H1 (cell line): ENCODE data around the gene PARK7. TPM values are rescaled to one million over a fixed set of nuclear protein-coding genes. Genes with fewer than 3 reads are reported as not detected.

ENCODE experiments used
- CTCF ChIA-PET: fragments of 300-600 bp; sonication (Branson Sonifier 250); formaldehyde crosslinking; loops from one replicate; lab custom pipeline; 2021; ENCODE audit not compliant: partially characterized antibody; lab: Charles Lee
- POLR2A ChIA-PET: fragments of 300-600 bp; sonication (Branson Sonifier 250); formaldehyde crosslinking; loops from one replicate; lab custom pipeline; 2021; ENCODE audit warnings: inconsistent platforms; ENCODE audit not compliant: partially characterized antibody; lab: Charles Lee
- DNase-seq, 2 experiments: peaks; one replicate each; pipeline versions ENCODE4 v3.0.0 to v3.0.0-alpha.2; 2010 to 2022; ENCODE audit warnings: low spot score in 2 of 2, low read depth in 1 of 2, mixed read lengths in 1 of 2
- FAIRE-seq: peaks from 2 replicates; lab custom pipeline; 2011; peaks lifted over from hg19 to GRCh38; lab: Jason Lieb, UNC
- H2AFZ ChIP-seq: 2 replicates; pipeline ENCODE4 v1.8.1; 2012; ENCODE audit warnings: low read length, inconsistent platforms
- H2AK5ac ChIP-seq: 2 replicates; pipeline ENCODE4 v1.6.1; 2013; ENCODE audit warnings: low read depth, low read length
- H2BK120ac ChIP-seq: replicated peaks from 2 replicates; pipeline ENCODE3; 2013; ENCODE audit warnings: low read depth, low read length, inconsistent platforms
- H2BK12ac ChIP-seq: 2 replicates; pipeline ENCODE4 v1.6.1; 2013; ENCODE audit warnings: low read depth, low read length
- H2BK15ac ChIP-seq: 2 replicates; pipeline ENCODE4 v1.6.1; 2013; ENCODE audit warnings: low read length
- H2BK20ac ChIP-seq: 2 replicates; pipeline ENCODE4 v1.6.1; 2013; ENCODE audit warnings: low read length
- H2BK5ac ChIP-seq: 2 replicates; pipeline ENCODE4 v1.6.1; 2013; ENCODE audit warnings: low read depth, low read length
- H3K14ac ChIP-seq: 2 replicates; pipeline ENCODE4 v1.6.1; 2013; ENCODE audit warnings: inconsistent platforms; ENCODE audit not compliant: insufficient read length
- H3K18ac ChIP-seq: 2 replicates; pipeline ENCODE4 v1.6.1; 2013; ENCODE audit warnings: low read length; ENCODE audit errors: extremely low read depth
- H3K23ac ChIP-seq: 2 replicates; pipeline ENCODE4 v1.6.1; 2013; ENCODE audit warnings: inconsistent platforms; ENCODE audit not compliant: insufficient read length
- H3K23me2 ChIP-seq: 2 replicates; pipeline ENCODE4 v1.6.1; 2013; ENCODE audit warnings: low read depth, low read length
- H3K27ac ChIP-seq: 2 replicates; pipeline ENCODE4 v1.6.1; 2011; ENCODE audit warnings: low read depth, low read length, inconsistent platforms
- H3K27me3 ChIP-seq, 4 experiments: replicated peaks in 1 of 4; 1 replicate in 1 of 4; 2 replicates in 3 of 4; pipeline versions ENCODE4 v1.6.1 to v1.8.1; 2011 to 2013; ENCODE audit warnings: low read length in 3 of 4, mild to moderate bottlenecking in 3 of 4, inconsistent platforms in 2 of 4, mixed read lengths in 2 of 4, moderate library complexity in 1 of 4; ENCODE audit not compliant: control insufficient read depth in 3 of 4, insufficient read depth in 3 of 4; ENCODE audit errors: extremely low read depth in 1 of 4
- H3K36me3 ChIP-seq, 4 experiments: 2 replicates each; pipeline versions ENCODE4 v1.6.1 to v1.8.1; 2011 to 2013; ENCODE audit warnings: mild to moderate bottlenecking in 4 of 4, low read length in 3 of 4, moderate library complexity in 2 of 4, control low read depth in 1 of 4, inconsistent platforms in 1 of 4; ENCODE audit not compliant: insufficient read depth in 4 of 4, control insufficient read depth in 2 of 4
- H3K4ac ChIP-seq: replicated peaks from 2 replicates; pipeline ENCODE3; 2013; ENCODE audit warnings: low read length, low read depth, mixed read lengths, inconsistent platforms; ENCODE audit not compliant: insufficient read length
- H3K4me1 ChIP-seq, 4 experiments: replicated peaks in 1 of 4; 1 replicate in 1 of 4; 2 replicates in 3 of 4; pipeline versions ENCODE4 v1.6.1 to v1.8.1; 2011 to 2013; ENCODE audit warnings: low read length in 3 of 4, inconsistent platforms in 2 of 4, mixed read lengths in 1 of 4; ENCODE audit not compliant: insufficient read depth in 4 of 4, control insufficient read depth in 3 of 4
- H3K4me2 ChIP-seq, 2 experiments: 2 replicates each; pipeline versions ENCODE4 v1.6.1 to v1.8.1; 2011 to 2013; ENCODE audit warnings: low read depth in 2 of 2, low read length in 2 of 2, control low read depth in 1 of 2, inconsistent platforms in 1 of 2, mild to moderate bottlenecking in 1 of 2; ENCODE audit not compliant: insufficient read depth in 1 of 2
- H3K4me3 ChIP-seq, 4 experiments: fragments of 200-600, 300-600 bp in 1 of 4; sonication (generic), shearing (Covaris generic), sonication (Bioruptor Twin) in 1 of 4; 2 replicates each; pipeline versions ENCODE4 v1.5.1 to v1.8.1; 2011 to 2016; ENCODE audit warnings: low read length in 4 of 4, low read depth in 3 of 4, control low read depth in 2 of 4, inconsistent platforms in 2 of 4, mild to moderate bottlenecking in 2 of 4, mixed read lengths in 1 of 4, moderate library complexity in 1 of 4; ENCODE audit not compliant: insufficient read depth in 2 of 4; ENCODE audit errors: extremely low read depth in 1 of 4
- H3K56ac ChIP-seq: replicated peaks from 2 replicates; pipeline ENCODE3; 2013; ENCODE audit warnings: low read depth, mild to moderate bottlenecking, mixed read lengths, low read length, inconsistent platforms; ENCODE audit not compliant: insufficient read length
- H3K79me1 ChIP-seq: 2 replicates; pipeline ENCODE4 v1.6.1; 2013; ENCODE audit warnings: low read depth, low read length, control low read depth
- H3K79me2 ChIP-seq, 2 experiments: 2 replicates each; pipeline versions ENCODE4 v1.6.1 to v1.8.1; 2012 to 2013; ENCODE audit warnings: low read length in 2 of 2, mild to moderate bottlenecking in 2 of 2, inconsistent platforms in 1 of 2; ENCODE audit not compliant: insufficient read depth in 2 of 2, control insufficient read depth in 1 of 2
- H3K9ac ChIP-seq, 4 experiments: replicated peaks in 1 of 4; 1 replicate in 1 of 4; 2 replicates in 3 of 4; pipeline versions ENCODE4 v1.6.1 to v1.8.1; 2011 to 2013; ENCODE audit warnings: low read depth in 3 of 4, low read length in 3 of 4, control low read depth in 2 of 4, mild to moderate bottlenecking in 2 of 4, moderate library complexity in 2 of 4, inconsistent platforms in 1 of 4; ENCODE audit errors: extremely low read depth in 1 of 4
- H3K9me3 ChIP-seq, 2 experiments: 2 replicates each; pipeline versions ENCODE4 v1.6.1 to v1.8.1; 2012 to 2013; ENCODE audit warnings: mild to moderate bottlenecking in 2 of 2, moderate library complexity in 2 of 2, control low read depth in 1 of 2, inconsistent platforms in 1 of 2, low read depth in 1 of 2, low read length in 1 of 2, mixed read lengths in 1 of 2; ENCODE audit not compliant: insufficient read depth in 2 of 2
- H4K20me1 ChIP-seq, 2 experiments: replicated peaks in 1 of 2; 2 replicates each; pipeline versions ENCODE3 to v1.8.1; 2011 to 2013; ENCODE audit warnings: inconsistent platforms in 2 of 2, low read length in 2 of 2, mild to moderate bottlenecking in 1 of 2; ENCODE audit not compliant: insufficient read depth in 2 of 2, control insufficient read depth in 1 of 2
- H4K5ac ChIP-seq: 2 replicates; pipeline ENCODE4 v1.6.1; 2013; ENCODE audit warnings: low read length, low read depth, mixed read lengths, inconsistent platforms; ENCODE audit not compliant: insufficient read length
- H4K8ac ChIP-seq: 2 replicates; pipeline ENCODE4 v1.8.0; 2013; ENCODE audit warnings: mild to moderate bottlenecking, moderate library complexity, low read length, inconsistent platforms; ENCODE audit not compliant: insufficient read depth; ENCODE audit errors: extremely low read depth
- H4K91ac ChIP-seq: replicated peaks from 2 replicates; pipeline ENCODE3; 2013; ENCODE audit warnings: low read length, mixed read lengths, inconsistent platforms; ENCODE audit not compliant: insufficient read length
- CTCF ChIP-seq, 3 experiments: IDR thresholded peaks; 1 replicate in 2 of 3; 2 replicates in 1 of 3; pipeline versions ENCODE4 v1.5.1 to v1.6.1; 2011; ENCODE audit warnings: low read length in 3 of 3, mild to moderate bottlenecking in 3 of 3, inconsistent platforms in 2 of 3, low read depth in 1 of 3, moderate library complexity in 1 of 3; ENCODE audit not compliant: insufficient read depth in 1 of 3; ENCODE audit errors: control extremely low read depth in 1 of 3
- POLR2A ChIP-seq, 2 experiments: IDR thresholded peaks; 1 replicate in 1 of 2; 2 replicates in 1 of 2; pipeline ENCODE4 v1.6.1; 2011; ENCODE audit warnings: low read depth in 2 of 2, low read length in 2 of 2, mild to moderate bottlenecking in 2 of 2; ENCODE audit errors: control extremely low read depth in 1 of 2
- RXRA ChIP-seq: IDR thresholded peaks from 2 replicates; pipeline ENCODE4 v1.6.1; 2011; ENCODE audit warnings: low read depth, mild to moderate bottlenecking, low read length, moderate library complexity; ENCODE audit not compliant: insufficient read depth
- TAF7 ChIP-seq: optimal IDR thresholded peaks from 2 replicates; pipeline ENCODE3; 2011; ENCODE audit warnings: low read depth, mild to moderate bottlenecking, inconsistent platforms, low read length, moderate library complexity, borderline replicate concordance
- WGBS, 2 experiments: shearing (Covaris generic) in 1 of 2; methylation state at CpG; one replicate each; pipeline versions ENCODE4 v1.1.6 to v1.1.7; 2013 to 2015; ENCODE audit warnings: low lambda C conversion rate in 2 of 2, mixed read lengths in 2 of 2, inconsistent platforms in 1 of 2, low coverage in 1 of 2, missing lambda C conversion rate in 1 of 2; ENCODE audit not compliant: insufficient replicate concordance in 2 of 2, insufficient coverage in 1 of 2, insufficient read length in 1 of 2; ENCODE audit errors: extremely low coverage in 1 of 2, missing lambda C conversion rate in 1 of 2; 5-methylcytosine and 5-hydroxymethylcytosine counted together
- polyA plus RNA-seq, 7 experiments: library from polyadenylated mRNA; depleted of rRNA in 3 of 7; stranded (reverse) in 5 of 7; unstranded in 2 of 7; fragments of >200 nt in 5 of 7; fragments of 200-250 nt in 2 of 7; gene quantifications; 1 replicate in 5 of 7; 2 replicates in 1 of 7; 4 replicates in 1 of 7; pipeline versions ENCODE4 v1.2.1 to v1.2.3, GENCODE V29; 2011 to 2013; ENCODE audit warnings: missing spikeins in 2 of 7, mixed read lengths in 2 of 7
- total RNA-seq: library from RNA; stranded (reverse); fragmentation: NEBNext Ultra II Directional; extraction: Animal tissue kit (Norgen Biotek cat#: 25700); gene quantifications from 2 replicates; pipeline ENCODE4 v1.2.1, GENCODE V29; 2021

The PARK7 gene
- total and polyA plus RNA-seq, 2 of the 8 experiments (the other 6 are each of a cell fraction or from before 2014, with no cell fraction given) = 206 to 383 TPM

DNA sequence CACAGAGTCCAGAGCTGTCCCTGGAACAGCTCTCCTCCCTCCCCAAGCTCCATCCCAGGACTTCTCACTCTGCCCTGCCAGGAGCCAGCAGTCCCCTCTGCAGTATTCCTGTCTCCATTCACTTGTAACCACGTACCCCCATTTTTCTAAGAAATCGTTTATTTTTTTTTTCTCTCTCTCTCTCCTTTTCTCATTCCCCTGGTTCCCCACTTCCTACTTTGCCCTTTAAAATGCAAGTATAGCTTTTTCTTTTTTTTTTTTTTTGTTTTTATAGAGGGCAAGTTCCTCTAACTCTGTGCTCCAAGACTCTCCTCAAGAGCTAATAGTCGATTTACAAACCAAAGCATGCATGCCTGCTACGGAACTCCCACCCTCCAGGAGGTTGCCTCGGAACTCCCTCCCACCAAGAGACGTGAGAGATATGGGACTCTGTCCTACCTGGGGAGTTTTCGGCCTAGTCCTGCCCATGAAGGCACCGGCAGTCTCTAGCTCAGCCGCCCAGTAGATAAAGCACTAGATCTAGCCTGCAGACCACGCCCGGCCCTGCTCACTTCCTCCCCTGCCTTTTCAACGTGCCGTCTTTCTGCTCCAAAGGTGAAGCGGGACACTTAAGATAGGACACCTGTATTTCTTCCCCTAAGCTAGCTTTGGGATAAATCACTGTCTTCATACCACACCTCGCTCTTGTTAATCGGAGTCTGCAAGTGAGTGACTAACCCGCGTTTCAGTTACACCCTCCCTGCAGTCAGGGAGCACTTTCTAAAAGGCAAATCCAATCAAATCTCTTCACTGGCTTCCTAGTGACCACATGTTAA lies 48.6 kb upstream of the PARK7 start:
- ChIA-PET CTCF (interaction anchor here (0.7 to 1.8 kb wide), 5 partner anchors 9 to 245 kb away, joined by 3 to 6 read pairs (median 4); no protein-coding TSS in a partner anchor), POLR2A (interaction anchor here (0.9 to 1.7 kb wide), 2 partner anchors 9 to 13 kb away, joined by 3 to 6 read pairs; no protein-coding TSS in a partner anchor)
- no peak overlapping the region for H2BK120ac ChIP-seq
- H3K4ac ChIP-seq = no peak overlapping the region
- no peak overlapping the region for H3K27ac ChIP-seq
- peak overlapping the region; percentile 53; the same call in 1 of the 2 replicates for H2BK12ac ChIP-seq
- no peaks in the 10 kb centered on the region for H3K23me2 ChIP-seq
- peaks cover 0 to 3% (median 0%) of the 10 kb centered on the region in 4 experiments; a peak in 2 of 7 replicates for H3K4me1 ChIP-seq
- H3K18ac ChIP-seq = no peak overlapping the region
- no peak overlapping the region for H4K5ac ChIP-seq
- WGBS, 2 experiments = 62% methylated on average over 18 of the region's 18 CpGs; no CpG with 5 or more reads in 1 of the 2 experiments
- no peaks in the 10 kb centered on the region for H3K9me3 ChIP-seq
- H2BK20ac ChIP-seq = 0 out of 2 replicates have a peak overlapping the region, but pooled peaks have one; percentile 61
- no peak overlapping the region for H3K4me3 ChIP-seq
- no peak overlapping the region; the same call in 1 of the 2 replicates for H2BK5ac ChIP-seq
- H3K27me3 ChIP-seq = no peaks in the 10 kb centered on the region
- no peak overlapping the region for H2AK5ac ChIP-seq
- H3K36me3 ChIP-seq = no peaks in the 10 kb centered on the region
- FAIRE-seq (no peak), DNase-seq (peak in 1 of 2 experiments; percentile 3)
- no peak overlapping the region for H3K9ac ChIP-seq
- H2AFZ ChIP-seq = peak overlapping the region; percentile 72
- no peaks in the 10 kb centered on the region for H4K20me1 ChIP-seq
- peak overlapping the region; percentile 88; the same call in 1 of the 2 replicates for H2BK15ac ChIP-seq
- H3K14ac ChIP-seq = no peak overlapping the region
- no peak overlapping the region for H3K23ac ChIP-seq
- no peaks in the 10 kb centered on the region for H3K79me2 ChIP-seq
- H3K79me1 ChIP-seq = no peaks in the 10 kb centered on the region
- H4K91ac ChIP-seq = no peak overlapping the region
- H4K8ac ChIP-seq = no peak overlapping the region; the same call in 1 of the 2 replicates
- TF ChIP-seq POLR2A (IDR thresholded peaks at IDR 0.05; ENCODE audit: control extremely low read depth in 1 of 2, low read depth in 2 of 2, low read length in 2 of 2) (no peak), RXRA (no peak), CTCF (IDR thresholded peaks at IDR 0.05; ENCODE audit: control extremely low read depth in 1 of 3, insufficient read depth in 1 of 3, low read depth in 1 of 3, low read length in 3 of 3) (no peak), TAF7 (no peak)
- peak overlapping the region; percentile 45 to 67 for H3K4me2 ChIP-seq
- no peak overlapping the region for H3K56ac ChIP-seq
